HG03354 (cell line): ENCODE measurements around the gene AKIRIN2.
"Not testable (repeated sequence)": the region's sequence is repeated elsewhere in the genome, so short reads cannot be mapped to it uniquely, and the experiment has no call there.

Source experiments
- ATAC-seq: cut with Tn5 transposase; IDR thresholded peaks from one replicate; pipeline ENCODE4 v1.9.1; 2021; ENCODE audit warnings: mild to moderate bottlenecking; ENCODE audit not compliant: unreplicated experiment, poor library complexity, severe bottlenecking

AKIRIN2 gene

GRCh38 chr6:87721311-87721710, 19.3 kb upstream of the AKIRIN2 start:
- no peak for ATAC-seq

- no peak for ATAC-seq
Observed at GRCh38 chr6:87718662-87719433, 16.8 kb upstream of the AKIRIN2 start.

- no peak for ATAC-seq
Observed at GRCh38 chr6:87716928-87717614, 15.0 kb upstream of the AKIRIN2 start.

GRCh38 chr6:87714093-87714842, 12.2 kb upstream of the AKIRIN2 start:
- no peak for ATAC-seq

- ATAC-seq, result not testable (repeated sequence)
Observed at GRCh38 chr6:87712713-87713112, 10.7 kb upstream of the AKIRIN2 start.

- no peak for ATAC-seq
Observed at GRCh38 chr6:87710090-87710489, 8.1 kb upstream of the AKIRIN2 start.

GRCh38 chr6:87708581-87709427, 6.8 kb upstream of the AKIRIN2 start:
- not testable (repeated sequence) for ATAC-seq

- ATAC-seq, result no peak
Observed at GRCh38 chr6:87706187-87706966, 4.3 kb upstream of the AKIRIN2 start.

- peak; percentile 62 for ATAC-seq
Observed at GRCh38 chr6:87705070-87705691, 3.1 kb upstream of the AKIRIN2 start.

- ATAC-seq, result not testable (repeated sequence)
Observed at GRCh38 chr6:87703039-87703438, 1.0 kb upstream of the AKIRIN2 start.

- ATAC-seq, result peak; percentile 6
Observed at GRCh38 chr6:87702589-87702945, 534 bp upstream of the AKIRIN2 start.

GRCh38 chr6:87701344-87701675, 723 bp downstream of the AKIRIN2 start:
- ATAC-seq, result peak; percentile 2

- ATAC-seq, result no peak
Observed at GRCh38 chr6:87700397-87701343, 1.4 kb downstream of the AKIRIN2 start.

- ATAC-seq, result no peak
Observed at GRCh38 chr6:87699576-87699975, 2.5 kb downstream of the AKIRIN2 start.

GRCh38 chr6:87698547-87699006, 3.5 kb downstream of the AKIRIN2 start:
- ATAC-seq, result no peak

- ATAC-seq, result no peak
Observed at GRCh38 chr6:87697581-87698546, 4.2 kb downstream of the AKIRIN2 start.
